Activated CD4-positive, alpha-beta T cell treated with anti-CD3 and anti-CD28 coated beads, Interleukin-2, amount 50 U/mL, for 4 hours (primary cell): ENCODE data around the gene CARD8.

Experiments used
- DNase-seq, 2 experiments: peaks; one replicate each; pipeline ENCODE4 v3.0.0-alpha.2; 2020

Gene CARD8

GRCh38 chr19:48169939-48170803, 85.5 kb downstream of the CARD8 start, which contains the start of the genes LIG1 and ZSWIM9:
Gene LIG1 (minus strand): TSS chr19:48170344. CDS start chr19:48165566, 4,778 bp downstream.
Gene ZSWIM9 (plus strand): TSS chr19:48170680. CDS start chr19:48171803, 1,123 bp downstream.
- DNase-seq = peak; percentile 85 to 87

DNA sequence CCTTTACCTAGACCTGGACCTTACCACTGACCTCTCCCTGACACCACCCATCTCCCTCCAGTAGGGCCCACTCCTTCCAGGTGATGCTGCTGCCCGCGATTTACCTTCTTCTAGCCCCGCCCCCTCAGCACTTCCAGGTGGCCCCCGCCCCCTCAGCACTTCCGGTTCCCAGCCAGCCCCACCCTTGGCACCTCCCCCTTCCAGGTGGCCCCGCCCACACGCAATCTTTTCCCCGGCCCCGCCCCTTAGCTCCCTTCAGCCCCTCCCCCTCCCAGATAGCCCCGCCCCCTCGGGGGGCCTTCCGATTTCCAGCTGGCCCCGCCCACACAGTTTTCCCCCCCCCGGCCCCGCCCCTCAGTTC, 86.2 kb downstream of the CARD8 start:
- peak; percentile 93 to 94 for DNase-seq

- no peak for DNase-seq
These were observed 87.0 kb downstream of the CARD8 start for GRCh38 chr19:48168689-48169088.

- no peak for DNase-seq
These were observed 97.4 kb downstream of the CARD8 start for GRCh38 chr19:48158210-48158790.
